Testis (tissue), 2 donors: ENCODE data around the gene ZSCAN5A.

Experiments used
- POLR2A ChIP-seq: fragments of 450-650 bp; IDR thresholded peaks from one replicate; pipeline ENCODE4 v1.6.1; 2017; ENCODE audit warnings: antibody characterized with exemption, mild to moderate bottlenecking, moderate library complexity
- TF ChIP-seq, protein P1 (sequence below), 3 experiments: fragments of 450-650 bp in 2 of 3; fragments of 200-600 bp in 1 of 3; sonication (generic) in 1 of 3; IDR thresholded peaks; one replicate each; pipeline ENCODE4 v1.5.1; 2016 to 2019; ENCODE audit warnings: antibody characterized with exemption in 3 of 3, mild to moderate bottlenecking in 2 of 3, moderate library complexity in 1 of 3

GRCh38 chr19:56209091-56209490, 105.5 kb downstream of the ZSCAN5A start:
- TF ChIP-seq, protein P1, sequence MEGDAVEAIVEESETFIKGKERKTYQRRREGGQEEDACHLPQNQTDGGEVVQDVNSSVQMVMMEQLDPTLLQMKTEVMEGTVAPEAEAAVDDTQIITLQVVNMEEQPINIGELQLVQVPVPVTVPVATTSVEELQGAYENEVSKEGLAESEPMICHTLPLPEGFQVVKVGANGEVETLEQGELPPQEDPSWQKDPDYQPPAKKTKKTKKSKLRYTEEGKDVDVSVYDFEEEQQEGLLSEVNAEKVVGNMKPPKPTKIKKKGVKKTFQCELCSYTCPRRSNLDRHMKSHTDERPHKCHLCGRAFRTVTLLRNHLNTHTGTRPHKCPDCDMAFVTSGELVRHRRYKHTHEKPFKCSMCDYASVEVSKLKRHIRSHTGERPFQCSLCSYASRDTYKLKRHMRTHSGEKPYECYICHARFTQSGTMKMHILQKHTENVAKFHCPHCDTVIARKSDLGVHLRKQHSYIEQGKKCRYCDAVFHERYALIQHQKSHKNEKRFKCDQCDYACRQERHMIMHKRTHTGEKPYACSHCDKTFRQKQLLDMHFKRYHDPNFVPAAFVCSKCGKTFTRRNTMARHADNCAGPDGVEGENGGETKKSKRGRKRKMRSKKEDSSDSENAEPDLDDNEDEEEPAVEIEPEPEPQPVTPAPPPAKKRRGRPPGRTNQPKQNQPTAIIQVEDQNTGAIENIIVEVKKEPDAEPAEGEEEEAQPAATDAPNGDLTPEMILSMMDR (IDR thresholded peaks at IDR 0.05) = no peak
- no peak for TF ChIP-seq POLR2A
